Right lobe of liver (tissue), 6 donors: ENCODE data around the gene KLHL26. TPM values are rescaled to one million over a fixed set of nuclear protein-coding genes. Genes with fewer than 3 reads are reported as not detected.

Experiments
- ATAC-seq, 4 donors: fragments of 200-7000 bp; cut with Tn5 transposase; one replicate each; pipeline ENCODE4 v1.9.1; 2020; ENCODE audit warnings: mild to moderate bottlenecking in 4 of 4, moderate library complexity in 4 of 4
- DNase-seq, 3 donors: peaks; one replicate each; pipeline ENCODE4 v3.0.0-alpha.2; 2020
- H3K27ac ChIP-seq, 3 donors: fragments of 200-600 bp; one replicate each; pipeline ENCODE4 v1.8.0; 2022
- H3K27me3 ChIP-seq, 2 donors: fragments of 200-600 bp; one replicate each; pipeline ENCODE4 v1.8.0; 2022
- H3K36me3 ChIP-seq, 4 donors: fragments of 200-600 bp; sonication (generic) in 1 of 4; one replicate each; pipeline versions ENCODE4 v1.5.1 to v1.8.0; 2017 to 2022; ENCODE audit warnings: control low read depth in 1 of 4
- H3K4me1 ChIP-seq, 4 donors: fragments of 200-600 bp; sonication (generic) in 1 of 4; one replicate each; pipeline versions ENCODE4 v1.5.1 to v1.8.0; 2017 to 2022; ENCODE audit warnings: control low read depth in 1 of 4
- H3K4me3 ChIP-seq, 3 donors: fragments of 200-600 bp; one replicate each; pipeline ENCODE4 v1.8.0; 2022
- H3K9me3 ChIP-seq, 4 donors: fragments of 200-600 bp; sonication (generic) in 1 of 4; one replicate each; pipeline versions ENCODE4 v1.5.1 to v1.8.0; 2017 to 2022; ENCODE audit warnings: control low read depth in 1 of 4
- POLR2A ChIP-seq: fragments of 450-650 bp; IDR thresholded peaks from one replicate; pipeline ENCODE4 v1.6.1; 2017; ENCODE audit warnings: antibody characterized with exemption, mild to moderate bottlenecking
- WGBS: methylation state at CpG from one replicate; pipeline ENCODE4 v1.1.6; 2018; ENCODE audit warnings: low coverage, low lambda C conversion rate; ENCODE audit not compliant: insufficient coverage; ENCODE audit errors: missing lambda C conversion rate; 5-methylcytosine and 5-hydroxymethylcytosine counted together
- intact Hi-C, 2 donors: fragments of 100-400 bp; cut with DNase I; formaldehyde crosslinking; loops; one replicate each; pipeline versions ENCODE4 v1.11.2 to v1.14.1; 2022
- total RNA-seq, 6 experiments: library from RNA; depleted of rRNA in 2 of 6; stranded (reverse); fragments of >200 nt in 2 of 6; fragmentation: NEBNext Ultra II Directional in 3 of 6; extraction: Animal tissue kit (Norgen Biotek cat#: 25700) in 3 of 6; gene quantifications; one replicate each; pipeline versions ENCODE4 v1.1.0 to v1.2.4, GENCODE V29; 2016 to 2023
- TF ChIP-seq, protein P1 (sequence below), 4 donors: fragments of 200-600 bp in 3 of 4; fragments of 450-650 bp in 1 of 4; IDR thresholded peaks; one replicate each; pipeline versions ENCODE4 v1.5.1 to v1.8.0; 2016 to 2022; ENCODE audit warnings: antibody characterized with exemption in 4 of 4, mild to moderate bottlenecking in 2 of 4
- donor health status: DM: no; HTN: yes; CAD: no.
- donor health status: DM: no; HTN: no; CAD: no.
- donor health status: DM: no; HTN: no; CAD: no.
- donor health status: DM: no; HTN: yes; CAD: no.
- donor health status: DM: no; HTN: yes; CAD: no.

Gene KLHL26
- total RNA-seq, 6 experiments from 2014 or later: 3.8 to 5.0 (median 4.7) TPM

DNA sequence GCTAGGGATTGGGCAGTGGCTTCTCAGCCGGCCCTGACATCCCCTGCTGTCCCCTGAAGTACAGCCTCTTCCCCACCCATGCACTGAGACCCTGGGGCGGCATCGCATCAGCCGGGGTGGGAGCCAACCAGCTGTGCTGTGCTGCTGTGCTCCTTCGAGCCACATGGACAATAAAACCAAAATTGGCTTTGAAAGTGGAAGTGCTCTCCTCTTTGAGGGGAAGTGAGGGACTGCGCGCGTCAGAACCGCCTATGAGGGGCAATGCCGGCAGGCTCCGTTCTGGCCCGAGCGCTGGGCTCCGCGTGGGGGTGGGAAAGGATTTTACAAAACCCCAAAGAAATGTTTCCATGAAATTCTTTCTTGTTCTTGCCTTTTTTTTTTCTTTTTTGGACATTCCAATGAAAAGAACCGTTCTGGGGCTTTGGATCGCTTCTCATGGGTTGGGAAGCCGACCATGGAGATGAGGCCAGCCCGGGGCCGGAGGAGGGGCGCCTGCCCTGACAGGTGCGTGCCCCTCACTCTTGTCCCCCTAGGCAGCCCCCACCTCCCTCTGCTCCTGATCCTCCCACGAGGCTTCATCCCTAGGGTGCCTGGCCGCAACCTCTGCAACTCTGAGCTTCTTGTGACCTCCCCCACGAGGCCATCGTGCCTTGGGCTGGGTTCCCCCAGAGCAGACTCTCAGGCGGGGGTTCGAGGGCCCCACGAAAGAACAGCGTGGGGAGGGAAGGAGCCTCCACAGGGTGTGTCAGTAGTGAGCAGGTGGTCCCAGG, 22.6 kb downstream of the KLHL26 start:
- no peaks in the 10 kb centered on the region for H3K4me1 ChIP-seq
- TF ChIP-seq, protein P1, sequence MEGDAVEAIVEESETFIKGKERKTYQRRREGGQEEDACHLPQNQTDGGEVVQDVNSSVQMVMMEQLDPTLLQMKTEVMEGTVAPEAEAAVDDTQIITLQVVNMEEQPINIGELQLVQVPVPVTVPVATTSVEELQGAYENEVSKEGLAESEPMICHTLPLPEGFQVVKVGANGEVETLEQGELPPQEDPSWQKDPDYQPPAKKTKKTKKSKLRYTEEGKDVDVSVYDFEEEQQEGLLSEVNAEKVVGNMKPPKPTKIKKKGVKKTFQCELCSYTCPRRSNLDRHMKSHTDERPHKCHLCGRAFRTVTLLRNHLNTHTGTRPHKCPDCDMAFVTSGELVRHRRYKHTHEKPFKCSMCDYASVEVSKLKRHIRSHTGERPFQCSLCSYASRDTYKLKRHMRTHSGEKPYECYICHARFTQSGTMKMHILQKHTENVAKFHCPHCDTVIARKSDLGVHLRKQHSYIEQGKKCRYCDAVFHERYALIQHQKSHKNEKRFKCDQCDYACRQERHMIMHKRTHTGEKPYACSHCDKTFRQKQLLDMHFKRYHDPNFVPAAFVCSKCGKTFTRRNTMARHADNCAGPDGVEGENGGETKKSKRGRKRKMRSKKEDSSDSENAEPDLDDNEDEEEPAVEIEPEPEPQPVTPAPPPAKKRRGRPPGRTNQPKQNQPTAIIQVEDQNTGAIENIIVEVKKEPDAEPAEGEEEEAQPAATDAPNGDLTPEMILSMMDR (IDR thresholded peaks at IDR 0.05): no peak
- no peak for TF ChIP-seq POLR2A
- H3K27ac ChIP-seq: no peak overlapping the region
- H3K4me3 ChIP-seq: no peak overlapping the region
- H3K27me3 ChIP-seq: no peaks in the 10 kb centered on the region
- no peaks in the 10 kb centered on the region for H3K9me3 ChIP-seq
- 71% methylated on average over 26 of the region's 30 CpGs for WGBS
- no peaks in the 10 kb centered on the region for H3K36me3 ChIP-seq
- no peak for DNase-seq
- intact Hi-C loops: no loop called here
- ATAC-seq: peak in 2 of 4 donors; percentile 46 to 54

DNA sequence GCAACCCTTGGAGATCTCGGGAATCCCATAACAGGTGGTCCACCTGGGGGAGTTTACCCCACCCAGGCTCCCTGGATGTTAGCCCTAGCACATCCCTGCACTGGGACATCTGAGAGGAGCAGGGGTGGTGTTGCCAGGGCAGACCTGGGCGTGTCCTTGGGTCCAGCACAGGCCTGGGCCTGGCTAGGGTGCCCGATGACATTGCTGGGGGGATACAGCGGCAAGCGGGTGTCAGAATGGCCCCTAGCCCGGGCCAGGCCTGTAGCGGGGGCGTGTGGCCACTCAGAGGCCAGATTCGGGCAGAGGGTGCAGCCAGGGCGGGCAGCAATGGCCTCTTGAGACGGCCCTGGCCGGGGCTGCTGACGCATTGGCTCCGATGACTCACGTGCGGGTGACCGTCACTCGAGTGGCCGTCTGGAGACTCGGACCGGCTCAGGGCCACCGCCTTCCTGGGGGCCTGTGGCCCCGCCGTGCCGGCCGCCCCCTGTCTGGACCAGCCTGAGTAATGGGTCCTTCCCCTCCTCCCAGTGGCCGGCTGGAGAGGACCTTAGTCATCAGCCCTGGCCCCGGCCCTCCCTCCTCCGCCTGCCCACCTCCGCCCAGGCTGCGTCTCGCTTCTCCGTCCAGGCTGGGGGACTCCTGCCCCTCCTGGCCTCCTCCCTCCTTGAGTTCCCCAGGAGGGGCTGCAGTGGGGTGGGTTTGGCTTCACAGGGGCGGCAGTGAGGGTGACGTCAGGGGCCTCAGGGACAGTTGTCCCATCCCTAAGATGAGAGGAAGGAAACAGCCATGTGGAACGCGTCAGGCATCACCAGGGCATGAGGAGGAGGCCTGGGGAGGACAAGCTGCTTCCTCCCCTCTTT, 23.5 kb downstream of the KLHL26 start:
- Histone ChIP-seq H3K4me1 (no peaks in the 10 kb centered on the region), H3K27ac (no peak overlapping the region), H3K4me3 (no peak overlapping the region), H3K9me3 (no peaks in the 10 kb centered on the region), H3K36me3 (no peaks in the 10 kb centered on the region), H3K27me3 (no peaks in the 10 kb centered on the region)
- TF ChIP-seq, protein P1 (IDR thresholded peaks at IDR 0.05): no peak
- TF ChIP-seq POLR2A: no peak
- DNase-seq (no peak), ATAC-seq (peak in 3 of 4 donors; percentile 6 to 30 (median 11))
- WGBS: no CpG with 5 or more reads among the region's 37 CpGs
- intact Hi-C loops: no loop called here

DNA sequence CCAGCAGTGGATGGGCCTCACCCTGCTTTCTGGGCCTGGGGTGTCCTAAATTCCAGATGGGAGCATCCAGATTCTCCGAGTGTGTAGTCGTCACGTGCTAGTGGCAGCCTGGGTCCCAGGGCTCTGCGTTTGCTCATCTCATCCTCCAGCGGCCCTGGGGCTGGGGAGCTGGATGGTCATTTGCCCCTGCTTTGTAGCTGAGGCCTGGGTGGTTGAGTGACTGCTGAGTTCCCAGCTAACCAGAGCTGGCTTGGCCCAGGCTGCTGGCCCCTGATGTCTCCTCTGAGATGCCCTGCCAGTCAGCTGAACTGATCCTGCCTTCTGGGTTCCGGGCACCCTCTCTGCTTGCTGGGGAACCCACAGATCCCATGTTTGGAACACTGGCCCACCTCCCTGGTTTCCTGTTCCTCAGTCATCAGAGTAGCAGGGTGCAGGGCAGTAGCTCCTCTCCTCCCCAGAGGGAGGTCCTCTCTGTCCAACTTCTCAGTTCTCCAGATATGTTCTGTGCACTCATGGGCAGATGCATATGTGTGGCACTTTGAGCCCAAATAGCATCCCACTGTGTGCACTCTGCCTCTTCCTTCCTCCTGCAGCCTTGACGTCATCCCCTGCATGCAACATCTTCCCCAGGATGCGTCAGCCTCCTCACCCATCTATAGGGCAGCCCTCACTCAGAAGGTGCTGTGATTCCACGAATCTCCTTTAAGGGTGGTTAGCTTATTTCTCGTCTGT, 24.3 kb downstream of the KLHL26 start:
- H3K4me3 ChIP-seq: no peak overlapping the region
- H3K9me3 ChIP-seq: no peaks in the 10 kb centered on the region
- H3K27me3 ChIP-seq: no peaks in the 10 kb centered on the region
- no peaks in the 10 kb centered on the region for H3K36me3 ChIP-seq
- H3K27ac ChIP-seq: no peak overlapping the region
- TF ChIP-seq, protein P1 (IDR thresholded peaks at IDR 0.05): no peak
- TF ChIP-seq POLR2A: no peak
- no peaks in the 10 kb centered on the region for H3K4me1 ChIP-seq
- DNase-seq: no peak
- no peak for ATAC-seq
- intact Hi-C loops: no loop called here
- WGBS: 62% methylated on average over 2 of the region's 10 CpGs

DNA sequence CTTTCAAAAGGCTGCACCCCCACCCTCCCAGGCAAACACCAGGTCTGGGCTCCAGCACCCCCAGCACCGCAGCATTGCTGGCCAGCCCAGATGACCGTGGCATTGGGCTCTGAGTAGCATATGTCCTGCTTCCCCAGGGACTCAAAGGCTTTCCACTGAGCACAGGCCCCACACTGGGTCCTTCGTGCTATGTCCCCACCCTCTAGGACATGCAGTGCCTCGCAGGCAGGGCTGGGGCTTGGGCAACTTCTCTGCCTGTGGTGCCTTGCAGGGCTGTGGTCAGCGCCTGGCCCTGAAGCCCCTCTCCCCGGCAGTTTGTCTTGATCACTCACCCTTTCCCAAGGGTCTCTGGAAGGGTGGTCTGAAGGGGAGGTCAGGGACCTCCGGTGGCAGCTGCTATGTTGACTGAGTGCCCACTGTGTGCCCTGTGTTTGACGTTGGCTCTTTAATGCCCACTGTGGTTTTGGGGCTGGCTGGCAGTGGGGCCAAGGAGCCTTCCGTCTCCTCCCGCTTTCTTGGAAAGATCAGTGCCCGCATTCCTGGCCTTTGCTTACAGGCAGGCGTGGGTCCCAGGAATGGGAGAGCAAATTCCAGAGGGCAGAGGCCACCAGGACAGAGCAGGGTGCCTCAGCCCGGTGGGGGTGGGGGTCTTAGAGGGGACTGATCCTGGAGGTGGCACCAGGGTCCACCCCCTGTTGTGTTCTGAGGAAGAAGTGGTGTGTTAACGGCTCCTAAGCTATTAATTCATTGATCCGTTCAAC, 26.3 kb downstream of the KLHL26 start:
- no peak for ATAC-seq
- no peaks in the 10 kb centered on the region for H3K4me1 ChIP-seq
- no peaks in the 10 kb centered on the region for H3K27me3 ChIP-seq
- intact Hi-C loops: no loop called here
- no peak overlapping the region for H3K27ac ChIP-seq
- H3K4me3 ChIP-seq: no peak overlapping the region
- no peak for DNase-seq
- peaks cover 0 to 7% (median under 1%) of the 10 kb centered on the region in 4 donors for H3K36me3 ChIP-seq
- H3K9me3 ChIP-seq: no peaks in the 10 kb centered on the region
- no peak for TF ChIP-seq POLR2A
- TF ChIP-seq, protein P1 (IDR thresholded peaks at IDR 0.05): no peak
- 66% methylated on average over 10 of the region's 15 CpGs for WGBS
